ENCODE results near the gene CNTN5. TPM values are rescaled to one million over a fixed set of nuclear protein-coding genes. Genes with fewer than 3 reads are reported as not detected.

Gene CNTN5
- total RNA-seq, 1 experiment from 2014 or later = not detected

GRCh38 chr11:99932684-99933083 is 911.9 kb downstream of the CNTN5 start:
- H3K4me1 Mint-ChIP-seq (ENCODE audit: insufficient read depth, unreplicated experiment) = no peaks in the 10 kb centered on the region
- intact Hi-C loops (cut with micrococcal nuclease) = no loop called here
- POLR2A ChIA-PET = interaction anchor here (0.6 kb wide), 1 partner anchor 20 kb away, joined by 3 read pairs; no protein-coding TSS in a partner anchor
- DNase-seq (ENCODE audit: unreplicated experiment) = no peak
- no peak overlapping the region for H3K4me3 Mint-ChIP-seq (ENCODE audit: unreplicated experiment)
- H3K27me3 Mint-ChIP-seq (ENCODE audit: insufficient read depth, unreplicated experiment) = peaks cover 9% of the 10 kb centered on the region
- no peak for TF ChIP-seq CTCF (IDR thresholded peaks at IDR 0.05; ENCODE audit: unreplicated experiment)
- H3K27ac Mint-ChIP-seq (ENCODE audit: low read depth, unreplicated experiment) = no peak overlapping the region
- CTCF ChIA-PET = no interaction called here
- peaks cover 7% of the 10 kb centered on the region for H3K9me3 Mint-ChIP-seq (ENCODE audit: unreplicated experiment)
- H3K36me3 Mint-ChIP-seq (ENCODE audit: insufficient read depth, unreplicated experiment) = no peaks in the 10 kb centered on the region
- no TSS peak for BruUV-seq (replicated peaks)

- POLR2A ChIA-PET = no interaction called here
- CTCF ChIA-PET = interaction anchor here (0.5 to 0.6 kb wide), 2 partner anchors 129 to 250 kb away, joined by 3 to 4 read pairs; no protein-coding TSS in a partner anchor
- TF ChIP-seq CTCF (IDR thresholded peaks at IDR 0.05; ENCODE audit: unreplicated experiment) = no peak
- H3K4me3 Mint-ChIP-seq (ENCODE audit: unreplicated experiment) = no peak overlapping the region
- peaks cover 11% of the 10 kb centered on the region for H3K27me3 Mint-ChIP-seq (ENCODE audit: insufficient read depth, unreplicated experiment)
- BruUV-seq (replicated peaks) = no TSS peak
- intact Hi-C loops (cut with micrococcal nuclease) = no loop called here
- no peak for DNase-seq (ENCODE audit: unreplicated experiment)
- no peaks in the 10 kb centered on the region for H3K36me3 Mint-ChIP-seq (ENCODE audit: insufficient read depth, unreplicated experiment)
- no peaks in the 10 kb centered on the region for H3K4me1 Mint-ChIP-seq (ENCODE audit: insufficient read depth, unreplicated experiment)
- no peak overlapping the region for H3K27ac Mint-ChIP-seq (ENCODE audit: low read depth, unreplicated experiment)
- H3K9me3 Mint-ChIP-seq (ENCODE audit: unreplicated experiment) = peaks cover 2% of the 10 kb centered on the region
Observed at GRCh38 chr11:99934008-99934407, 913.3 kb downstream of the CNTN5 start.

- Mint-ChIP-seq H3K4me1 (ENCODE audit: insufficient read depth, unreplicated experiment) (no peaks in the 10 kb centered on the region), H3K27me3 (ENCODE audit: insufficient read depth, unreplicated experiment) (peaks cover 11% of the 10 kb centered on the region), H3K9me3 (ENCODE audit: unreplicated experiment) (peaks cover 14% of the 10 kb centered on the region), H3K27ac (ENCODE audit: low read depth, unreplicated experiment) (no peak overlapping the region), H3K4me3 (ENCODE audit: unreplicated experiment) (no peak overlapping the region), H3K36me3 (ENCODE audit: insufficient read depth, unreplicated experiment) (no peaks in the 10 kb centered on the region)
- DNase-seq (ENCODE audit: unreplicated experiment) = no peak
- ChIA-PET POLR2A (interaction anchor here (0.9 kb wide), 1 partner anchor 14 kb away, joined by 3 read pairs; no protein-coding TSS in a partner anchor), CTCF (interaction anchor here (0.7 kb wide), 1 partner anchor 637 kb away, joined by 3 read pairs; no protein-coding TSS in a partner anchor)
- TF ChIP-seq CTCF (IDR thresholded peaks at IDR 0.05; ENCODE audit: unreplicated experiment) = no peak
- no TSS peak for BruUV-seq (replicated peaks)
- intact Hi-C loops (cut with micrococcal nuclease) = no loop called here
Observed at GRCh38 chr11:99937330-99937729, 916.6 kb downstream of the CNTN5 start.

GRCh38 chr11:99952816-99953215 is 932.1 kb downstream of the CNTN5 start:
- BruUV-seq (replicated peaks) = no TSS peak

More at GRCh38 chr11:99952816-99953215, 932.1 kb downstream of the CNTN5 start:
- TF ChIP-seq CTCF (IDR thresholded peaks at IDR 0.05; ENCODE audit: unreplicated experiment) = no peak
- no peaks in the 10 kb centered on the region for H3K9me3 Mint-ChIP-seq (ENCODE audit: unreplicated experiment)
- H3K36me3 Mint-ChIP-seq (ENCODE audit: insufficient read depth, unreplicated experiment) = no peaks in the 10 kb centered on the region
- POLR2A ChIA-PET = interaction anchor here (0.5 to 1.5 kb wide), 3 partner anchors 13 to 784 kb away, joined by 3 to 5 read pairs (median 3); no protein-coding TSS in a partner anchor
- H3K4me3 Mint-ChIP-seq (ENCODE audit: unreplicated experiment) = no peak overlapping the region
- H3K27me3 Mint-ChIP-seq (ENCODE audit: insufficient read depth, unreplicated experiment) = no peaks in the 10 kb centered on the region
- intact Hi-C loops (cut with micrococcal nuclease) = no loop called here
- H3K4me1 Mint-ChIP-seq (ENCODE audit: insufficient read depth, unreplicated experiment) = no peaks in the 10 kb centered on the region
- CTCF ChIA-PET = interaction anchor here (0.7 kb wide), 1 partner anchor 883 kb away, joined by 3 read pairs; no protein-coding TSS in a partner anchor
- H3K27ac Mint-ChIP-seq (ENCODE audit: low read depth, unreplicated experiment) = no peak overlapping the region
- DNase-seq (ENCODE audit: unreplicated experiment) = peak; percentile 33

Measured in MCF 10A (cell line).